IPS DF 6.9 (cell line): Measurements from ENCODE around the gene TSPAN14.

Experiments used
- DNase-seq: peaks from one replicate; pipeline ENCODE4 v3.0.0-alpha.2; 2013; ENCODE audit warnings: low read depth, low spot score
- H3K27ac ChIP-seq: one replicate; pipeline ENCODE4 v1.5.1; 2013; ENCODE audit warnings: low read length, control low read depth
- H3K27me3 ChIP-seq: 2 replicates; pipeline ENCODE4 v1.6.1; 2013; ENCODE audit warnings: mild to moderate bottlenecking, low read length; ENCODE audit not compliant: control insufficient read depth, insufficient read depth
- H3K36me3 ChIP-seq: 2 replicates; pipeline ENCODE4 v1.6.1; 2013; ENCODE audit warnings: low read length; ENCODE audit not compliant: control insufficient read depth, insufficient read depth
- H3K4me1 ChIP-seq: 2 replicates; pipeline ENCODE4 v1.6.1; 2013; ENCODE audit warnings: low read length; ENCODE audit not compliant: control insufficient read depth, insufficient read depth
- H3K4me3 ChIP-seq: 2 replicates; pipeline ENCODE4 v1.5.1; 2013; ENCODE audit warnings: mild to moderate bottlenecking, low read length
- H3K9me3 ChIP-seq: 2 replicates; pipeline ENCODE4 v1.6.1; 2013; ENCODE audit warnings: low read length, inconsistent platforms; ENCODE audit not compliant: control insufficient read depth, insufficient read depth
- WGBS: extraction: QIAGEN DNeasy Blood & Tissue Kit; methylation state at CpG from one replicate; pipeline ENCODE4 v1.1.7; 2013; ENCODE audit warnings: mixed read lengths, missing lambda C conversion rate; ENCODE audit not compliant: insufficient read length, insufficient coverage; 5-methylcytosine and 5-hydroxymethylcytosine counted together

The TSPAN14 gene

GRCh38 chr10:80455461-80456349, 1.6 kb downstream of the TSPAN14 start:
- peak overlapping the region; percentile 96; the same call in 1 of the 2 replicates for H3K4me3 ChIP-seq
- DNase-seq = no peak
- H3K27me3 ChIP-seq = no peaks in the 10 kb centered on the region
- H3K27ac ChIP-seq = no peak overlapping the region
- peaks cover 18% of the 10 kb centered on the region for H3K4me1 ChIP-seq
- no CpG with 5 or more reads among the region's 13 CpGs for WGBS
- H3K36me3 ChIP-seq = no peaks in the 10 kb centered on the region; the same call in 1 of the 2 replicates
- H3K9me3 ChIP-seq = no peaks in the 10 kb centered on the region

GRCh38 chr10:80457554-80458262, 3.6 kb downstream of the TSPAN14 start:
- H3K36me3 ChIP-seq = no peaks in the 10 kb centered on the region; the same call in 1 of the 2 replicates
- no peak for DNase-seq
- H3K27me3 ChIP-seq = no peaks in the 10 kb centered on the region
- no CpG with 5 or more reads among the region's 8 CpGs for WGBS
- H3K9me3 ChIP-seq = no peaks in the 10 kb centered on the region
- H3K4me1 ChIP-seq = peaks cover 25% of the 10 kb centered on the region
- H3K4me3 ChIP-seq = no peak overlapping the region
- H3K27ac ChIP-seq = no peak overlapping the region

GRCh38 chr10:80458263-80458625, 4.1 kb downstream of the TSPAN14 start:
- no CpG with 5 or more reads among the region's 4 CpGs for WGBS
- Histone ChIP-seq H3K4me3 (no peak overlapping the region), H3K27ac (no peak overlapping the region), H3K27me3 (no peaks in the 10 kb centered on the region), H3K9me3 (no peaks in the 10 kb centered on the region), H3K4me1 (peaks cover 25% of the 10 kb centered on the region), H3K36me3 (no peaks in the 10 kb centered on the region; the same call in 1 of the 2 replicates)
- DNase-seq = no peak

GRCh38 chr10:80458638-80459037, 4.5 kb downstream of the TSPAN14 start:
- H3K9me3 ChIP-seq = no peaks in the 10 kb centered on the region
- H3K4me3 ChIP-seq = no peak overlapping the region
- H3K27ac ChIP-seq = no peak overlapping the region
- peaks cover 25% of the 10 kb centered on the region for H3K4me1 ChIP-seq
- no peaks in the 10 kb centered on the region for H3K27me3 ChIP-seq
- DNase-seq = no peak
- no peaks in the 10 kb centered on the region; the same call in 1 of the 2 replicates for H3K36me3 ChIP-seq
- WGBS = no CpG with 5 or more reads among the region's 6 CpGs

GRCh38 chr10:80459047-80459865, 5.1 kb downstream of the TSPAN14 start:
- Histone ChIP-seq H3K4me1 (peaks cover 30% of the 10 kb centered on the region), H3K36me3 (no peaks in the 10 kb centered on the region; the same call in 1 of the 2 replicates), H3K4me3 (no peak overlapping the region), H3K27ac (no peak overlapping the region), H3K9me3 (no peaks in the 10 kb centered on the region), H3K27me3 (no peaks in the 10 kb centered on the region)
- no CpG with 5 or more reads among the region's 9 CpGs for WGBS
- no peak for DNase-seq

DNA sequence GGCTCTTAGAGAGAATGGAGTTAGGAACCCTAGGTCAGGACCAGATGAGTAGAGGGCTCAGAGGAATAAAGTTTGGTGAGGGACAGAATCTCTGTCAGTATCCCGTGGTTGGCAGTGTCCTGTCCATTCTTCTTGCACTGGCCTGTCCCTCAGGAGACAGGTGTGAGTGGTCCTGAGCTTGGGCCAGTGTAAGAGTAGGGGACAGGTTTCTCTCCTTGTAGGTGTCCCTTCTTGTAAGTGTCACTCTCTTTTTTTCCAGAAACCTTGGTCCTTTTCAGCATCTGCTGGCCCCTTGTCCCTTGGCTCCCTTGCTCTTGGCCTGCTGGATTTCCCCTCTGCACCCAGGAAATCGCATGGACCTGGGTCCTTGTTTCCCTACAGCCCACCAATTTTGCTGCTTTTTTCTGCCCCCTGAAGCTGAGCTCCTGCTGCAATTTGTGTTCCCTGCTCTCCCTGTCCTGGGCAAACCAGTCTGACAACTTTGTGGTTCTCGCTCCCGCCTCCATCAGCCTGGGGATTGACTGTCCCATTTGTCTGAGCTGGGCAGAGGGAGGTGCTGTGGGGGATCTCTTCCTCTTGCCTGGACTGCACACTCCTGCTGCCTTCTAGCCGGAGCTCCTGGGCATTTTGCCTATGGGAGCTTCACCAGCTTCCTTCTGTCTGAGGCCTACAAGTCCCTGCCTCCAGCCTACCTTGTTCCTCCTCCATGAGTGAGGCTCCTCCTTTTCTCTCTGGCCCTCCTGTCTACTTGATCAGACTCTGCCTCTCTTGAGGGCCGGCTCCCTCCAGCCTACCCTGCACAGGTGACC, 6.5 kb downstream of the TSPAN14 start:
- H3K4me1 ChIP-seq = peaks cover 32% of the 10 kb centered on the region
- H3K4me3 ChIP-seq = no peak overlapping the region
- H3K27me3 ChIP-seq = no peaks in the 10 kb centered on the region
- WGBS = no CpG with 5 or more reads among the region's 6 CpGs
- H3K9me3 ChIP-seq = no peaks in the 10 kb centered on the region
- no peak for DNase-seq
- no peak overlapping the region for H3K27ac ChIP-seq
- no peaks in the 10 kb centered on the region for H3K36me3 ChIP-seq

GRCh38 chr10:80461208-80462183, 7.4 kb downstream of the TSPAN14 start:
- Histone ChIP-seq H3K9me3 (no peaks in the 10 kb centered on the region), H3K4me1 (peaks cover 29% of the 10 kb centered on the region), H3K4me3 (no peak overlapping the region), H3K27me3 (no peaks in the 10 kb centered on the region), H3K27ac (no peak overlapping the region), H3K36me3 (no peaks in the 10 kb centered on the region)
- DNase-seq = no peak
- no CpG with 5 or more reads among the region's 8 CpGs for WGBS

- H3K4me1 ChIP-seq = peaks cover 29% of the 10 kb centered on the region
- no peaks in the 10 kb centered on the region for H3K9me3 ChIP-seq
- H3K4me3 ChIP-seq = no peak overlapping the region
- H3K36me3 ChIP-seq = no peaks in the 10 kb centered on the region
- no peaks in the 10 kb centered on the region; the same call in 1 of the 2 replicates for H3K27me3 ChIP-seq
- H3K27ac ChIP-seq = no peak overlapping the region
- no CpG with 5 or more reads among the region's 7 CpGs for WGBS
- no peak for DNase-seq
These were observed 8.3 kb downstream of the TSPAN14 start for GRCh38 chr10:80462299-80462980.
